HepG2 (cell line): Measurements from ENCODE around the gene SLC22A31. TPM values are rescaled to one million over a fixed set of nuclear protein-coding genes. Genes with fewer than 3 reads are reported as not detected.

Source experiments
- AFF4 ChIP-seq: sonication (generic); formaldehyde crosslinking; IDR thresholded peaks from 2 replicates; pipeline ENCODE4 v1.4.0; 2020; ENCODE audit warnings: missing genetic modification reagents
- ARNT2 ChIP-seq: sonication (generic); formaldehyde crosslinking; IDR thresholded peaks from 2 replicates; pipeline ENCODE4 v1.8.0; 2022; ENCODE audit warnings: mild to moderate bottlenecking, low read depth, missing genetic modification reagents, moderate library complexity
- CTCF ChIP-seq: sonication (generic); formaldehyde crosslinking; IDR thresholded peaks from 2 replicates; pipeline ENCODE4 v1.5.0; 2020; ENCODE audit warnings: mild to moderate bottlenecking, missing genetic modification reagents, moderate library complexity
- EED ChIP-seq: sonication (generic); formaldehyde crosslinking; IDR thresholded peaks from 2 replicates; pipeline ENCODE4 v1.5.0; 2020; ENCODE audit warnings: mild to moderate bottlenecking, missing genetic modification reagents
- EZH2 ChIP-seq: conservative IDR thresholded peaks from 2 replicates; pipeline ENCODE4 v1.6.1; 2012; ENCODE audit warnings: mild to moderate bottlenecking, low read depth, low read length, moderate library complexity
- HIVEP1 ChIP-seq: sonication (generic); formaldehyde crosslinking; IDR thresholded peaks from 2 replicates; pipeline ENCODE4 v1.4.0; 2020; ENCODE audit warnings: mild to moderate bottlenecking, missing genetic modification reagents
- MAFK ChIP-seq, 2 experiments: IDR thresholded peaks in 1 of 2; conservative IDR thresholded peaks in 1 of 2; 2 replicates each; pipeline ENCODE4 v1.6.1; 2011; ENCODE audit warnings: improper control_type of control experiment in 2 of 2, low read length in 2 of 2
- MTA1 ChIP-seq: sonication (generic); formaldehyde crosslinking; IDR thresholded peaks from 2 replicates; pipeline ENCODE4 v1.4.0; 2020; ENCODE audit warnings: missing genetic modification reagents, mild to moderate bottlenecking, borderline replicate concordance
- POGZ ChIP-seq: sonication (generic); formaldehyde crosslinking; IDR thresholded peaks from 2 replicates; pipeline ENCODE4 v1.4.0; 2020; ENCODE audit warnings: mild to moderate bottlenecking, missing genetic modification reagents
- RBFOX2 ChIP-seq: fragments of 200-400 bp; formaldehyde crosslinking; IDR thresholded peaks from 2 replicates; pipeline ENCODE4 v1.6.1; 2017; ENCODE audit warnings: low read depth, mild to moderate bottlenecking, low read length
- RFXAP ChIP-seq: sonication (generic); formaldehyde crosslinking; IDR thresholded peaks from 2 replicates; pipeline ENCODE4 v1.4.0; 2020; ENCODE audit warnings: missing genetic modification reagents, borderline replicate concordance
- SALL2 ChIP-seq: sonication (generic); formaldehyde crosslinking; IDR thresholded peaks from 2 replicates; pipeline ENCODE4 v1.8.1; 2023; ENCODE audit warnings: mild to moderate bottlenecking, missing genetic modification reagents, inconsistent platforms
- SIX1 ChIP-seq: sonication (generic); formaldehyde crosslinking; IDR thresholded peaks from 2 replicates; pipeline ENCODE4 v1.4.0; 2020; ENCODE audit warnings: missing genetic modification reagents, borderline replicate concordance
- ZNF225 ChIP-seq: sonication (generic); formaldehyde crosslinking; IDR thresholded peaks from 2 replicates; pipeline ENCODE4 v1.4.0; 2020; ENCODE audit warnings: mild to moderate bottlenecking, missing genetic modification reagents
- ZNF3 ChIP-seq: IDR thresholded peaks from 2 replicates; pipeline ENCODE4 v1.7.0; 2017; ENCODE audit warnings: inconsistent platforms
- ZNF496 ChIP-seq: sonication (generic); formaldehyde crosslinking; IDR thresholded peaks from 2 replicates; pipeline ENCODE4 v1.8.1; 2023; ENCODE audit warnings: mild to moderate bottlenecking, moderate library complexity, missing genetic modification reagents; ENCODE audit not compliant: insufficient replicate concordance
- ZNF564 ChIP-seq: sonication (generic); formaldehyde crosslinking; IDR thresholded peaks from 2 replicates; pipeline ENCODE4 v1.8.1; 2023; ENCODE audit warnings: mild to moderate bottlenecking, missing genetic modification reagents
- polyA plus RNA-seq, 8 experiments: library from polyadenylated mRNA; depleted of rRNA in 3 of 8; stranded (reverse) in 7 of 8; unstranded in 1 of 8; fragments of >200 nt; fragmentation: Illumina TruSeq in 4 of 8; extraction: Trizol in 4 of 8; gene quantifications; 2 replicates each; pipeline versions ENCODE4 v1.2.1 to v1.2.3, GENCODE V29; 2011 to 2016; ENCODE audit warnings: low read depth in 4 of 8, missing spikeins in 1 of 8, mixed read lengths in 1 of 8; ENCODE audit not compliant: insufficient read depth in 1 of 8
- total RNA-seq, 5 experiments: library from RNA; depleted of rRNA; stranded (reverse); fragments of >200 nt; fragmentation: Illumina TruSeq; extraction: Trizol; gene quantifications; 2 replicates each; pipeline ENCODE4 v1.2.3, GENCODE V29; 2016; ENCODE audit warnings: low read depth in 1 of 5
- TF ChIP-seq, protein P1 (sequence below): sonication (generic); formaldehyde crosslinking; IDR thresholded peaks from 2 replicates; pipeline ENCODE4 v1.5.0; 2020; ENCODE audit warnings: missing genetic modification reagents
- TF ChIP-seq, protein P2 (sequence below): sonication (generic); formaldehyde crosslinking; IDR thresholded peaks from 2 replicates; pipeline ENCODE4 v1.8.0; 2022; ENCODE audit warnings: low read depth, missing genetic modification reagents
- TF ChIP-seq, protein P3 (sequence below): sonication (generic); formaldehyde crosslinking; IDR thresholded peaks from 2 replicates; pipeline ENCODE4 v1.8.0; 2022; ENCODE audit warnings: mild to moderate bottlenecking, missing genetic modification reagents, borderline replicate concordance

SLC22A31 gene
- total and polyA plus RNA-seq, 2 of the 13 experiments (the other 11 are each of a cell fraction or from before 2014, with no cell fraction given), result 67.3 to 83.3 TPM

DNA sequence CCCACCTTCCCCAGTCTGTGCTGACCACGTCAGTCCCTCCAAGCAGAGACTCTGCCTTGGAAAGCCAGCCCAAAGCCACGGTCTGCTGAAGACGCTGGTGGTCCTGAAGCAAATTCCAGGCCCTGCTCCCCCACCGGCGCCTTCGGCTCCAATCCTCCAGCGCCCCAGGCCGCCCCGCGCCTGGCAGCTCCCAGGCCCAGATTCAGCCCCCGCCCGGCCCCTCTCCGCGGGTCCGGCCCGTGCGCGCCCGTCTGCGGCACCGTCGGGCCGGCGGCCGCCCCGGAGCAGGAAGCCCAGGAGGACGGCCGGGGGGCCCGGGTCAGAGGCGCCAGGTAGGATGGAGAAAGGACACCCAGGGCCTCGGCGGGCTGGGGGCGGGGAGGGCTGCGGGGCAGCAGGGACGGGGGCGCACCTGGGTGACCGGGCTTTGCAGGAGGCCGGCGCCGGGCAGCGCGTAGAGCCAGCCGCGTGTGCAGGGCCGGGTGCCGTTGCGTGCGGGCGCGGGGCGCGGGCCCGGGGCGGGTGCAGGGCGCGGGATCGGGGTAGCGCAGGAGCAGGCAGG, 594 bp upstream of the SLC22A31 start (continued):
- TF ChIP-seq AFF4 (CRISPR knock-in tag) (no peak), ZNF225 (CRISPR knock-in tag) (peak; percentile 9; the same call in 1 of the 2 replicates), CTCF (CRISPR knock-in tag) (0 out of 2 replicates have a peak, but pooled peaks have one; percentile 1), HIVEP1 (CRISPR knock-in tag) (no peak), ZNF564 (no peak), POGZ (CRISPR knock-in tag) (no peak), RBFOX2 (peak; percentile 79), SALL2 (CRISPR knock-in tag) (peak; percentile 24; the same call in 1 of the 2 replicates), ZNF496 (no peak), EED (no peak), ZNF3 (CRISPR knock-in tag) (no peak), MAFK (conservative IDR thresholded peaks at IDR 0.05 in 1 of 2, IDR thresholded peaks at IDR 0.05 in 1 of 2; ENCODE audit: low read length in 2 of 2) (no peak), MTA1 (CRISPR knock-in tag) (no peak), RFXAP (CRISPR knock-in tag) (0 out of 2 replicates have a peak, but pooled peaks have one; percentile 10), SIX1 (CRISPR knock-in tag) (no peak), EZH2 (no peak), ARNT2 (CRISPR knock-in tag) (no peak)
- TF ChIP-seq, protein P1, sequence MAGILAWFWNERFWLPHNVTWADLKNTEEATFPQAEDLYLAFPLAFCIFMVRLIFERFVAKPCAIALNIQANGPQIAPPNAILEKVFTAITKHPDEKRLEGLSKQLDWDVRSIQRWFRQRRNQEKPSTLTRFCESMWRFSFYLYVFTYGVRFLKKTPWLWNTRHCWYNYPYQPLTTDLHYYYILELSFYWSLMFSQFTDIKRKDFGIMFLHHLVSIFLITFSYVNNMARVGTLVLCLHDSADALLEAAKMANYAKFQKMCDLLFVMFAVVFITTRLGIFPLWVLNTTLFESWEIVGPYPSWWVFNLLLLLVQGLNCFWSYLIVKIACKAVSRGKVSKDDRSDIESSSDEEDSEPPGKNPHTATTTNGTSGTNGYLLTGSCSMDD, result no peak
- TF ChIP-seq, protein P2, sequence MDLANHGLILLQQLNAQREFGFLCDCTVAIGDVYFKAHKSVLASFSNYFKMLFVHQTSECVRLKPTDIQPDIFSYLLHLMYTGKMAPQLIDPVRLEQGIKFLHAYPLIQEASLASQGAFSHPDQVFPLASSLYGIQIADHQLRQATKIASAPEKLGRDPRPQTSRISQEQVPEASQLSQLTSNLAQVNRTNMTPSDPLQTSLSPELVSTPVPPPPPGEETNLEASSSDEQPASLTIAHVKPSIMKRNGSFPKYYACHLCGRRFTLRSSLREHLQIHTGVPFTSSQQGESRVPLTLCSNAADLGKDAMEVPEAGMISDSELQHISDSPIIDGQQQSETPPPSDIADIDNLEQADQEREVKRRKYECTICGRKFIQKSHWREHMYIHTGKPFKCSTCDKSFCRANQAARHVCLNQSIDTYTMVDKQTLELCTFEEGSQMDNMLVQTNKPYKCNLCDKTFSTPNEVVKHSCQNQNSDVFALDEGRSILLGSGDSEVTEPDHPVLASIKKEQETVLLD (CRISPR knock-in tag), result 0 out of 2 replicates have a peak, but pooled peaks have one; percentile 5
- TF ChIP-seq, protein P3, sequence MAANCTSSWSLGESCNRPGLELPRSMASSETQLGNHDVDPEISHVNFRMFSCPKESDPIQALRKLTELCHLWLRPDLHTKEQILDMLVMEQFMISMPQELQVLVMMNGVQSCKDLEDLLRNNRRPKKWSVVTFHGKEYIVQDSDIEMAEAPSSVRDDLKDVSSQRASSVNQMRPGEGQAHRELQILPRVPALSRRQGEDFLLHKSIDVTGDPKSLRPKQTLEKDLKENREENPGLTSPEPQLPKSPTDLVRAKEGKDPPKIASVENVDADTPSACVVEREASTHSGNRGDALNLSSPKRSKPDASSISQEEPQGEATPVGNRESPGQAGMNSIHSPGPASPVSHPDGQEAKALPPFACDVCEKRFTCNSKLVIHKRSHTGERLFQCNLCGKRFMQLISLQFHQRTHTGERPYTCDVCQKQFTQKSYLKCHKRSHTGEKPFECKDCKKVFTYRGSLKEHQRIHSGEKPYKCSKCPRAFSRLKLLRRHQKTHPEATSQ (CRISPR knock-in tag), result 0 out of 2 replicates have a peak, but pooled peaks have one; percentile 16
